Measurements from ENCODE around the gene KIF5C. TPM values are rescaled to one million over a fixed set of nuclear protein-coding genes. Genes with fewer than 3 reads are reported as not detected.

The KIF5C gene
- total RNA-seq, 1 donor: under 0.01 TPM

- no peak for TF ChIP-seq CTCF (IDR thresholded peaks at IDR 0.05; ENCODE audit: insufficient read depth, low read depth, low read length)
- H3K4me3 ChIP-seq (ENCODE audit: low read depth, low read length): no peak overlapping the region
- no peak for DNase-seq (ENCODE audit: low read depth)
Observed at GRCh38 chr2:149057401-149057800, 182.4 kb downstream of the KIF5C start.

GRCh38 chr2:149058936-149059335 lies 183.9 kb downstream of the KIF5C start:
- no peak for DNase-seq (ENCODE audit: low read depth)
- TF ChIP-seq CTCF (IDR thresholded peaks at IDR 0.05; ENCODE audit: insufficient read depth, low read depth, low read length): no peak
- no peak overlapping the region for H3K4me3 ChIP-seq (ENCODE audit: low read depth, low read length)

GRCh38 chr2:149059822-149060221 lies 184.8 kb downstream of the KIF5C start:
- no peak for DNase-seq (ENCODE audit: low read depth)
- TF ChIP-seq CTCF (IDR thresholded peaks at IDR 0.05; ENCODE audit: insufficient read depth, low read depth, low read length): no peak
- H3K4me3 ChIP-seq (ENCODE audit: low read depth, low read length): no peak overlapping the region

GRCh38 chr2:149061133-149061745 lies 186.2 kb downstream of the KIF5C start:
- no peak for DNase-seq (ENCODE audit: low read depth)
- no peak for TF ChIP-seq CTCF (IDR thresholded peaks at IDR 0.05; ENCODE audit: insufficient read depth, low read depth, low read length)
- no peak overlapping the region for H3K4me3 ChIP-seq (ENCODE audit: low read depth, low read length)

- no peak for DNase-seq (ENCODE audit: low read depth)
- no peak overlapping the region for H3K4me3 ChIP-seq (ENCODE audit: low read depth, low read length)
- no peak for TF ChIP-seq CTCF (IDR thresholded peaks at IDR 0.05; ENCODE audit: insufficient read depth, low read depth, low read length)
Observed at GRCh38 chr2:149062531-149062930, 187.5 kb downstream of the KIF5C start.

- no peak for TF ChIP-seq CTCF (IDR thresholded peaks at IDR 0.05; ENCODE audit: insufficient read depth, low read depth, low read length)
- no peak for DNase-seq (ENCODE audit: low read depth)
- H3K4me3 ChIP-seq (ENCODE audit: low read depth, low read length): no peak overlapping the region
Observed at GRCh38 chr2:149063177-149063576, 188.2 kb downstream of the KIF5C start.

- no peak for TF ChIP-seq CTCF (IDR thresholded peaks at IDR 0.05; ENCODE audit: insufficient read depth, low read depth, low read length)
- DNase-seq (ENCODE audit: low read depth): peak; percentile 53
- H3K4me3 ChIP-seq (ENCODE audit: low read depth, low read length): no peak overlapping the region
Observed at GRCh38 chr2:149064365-149064841, 189.4 kb downstream of the KIF5C start.
